GM18519 (cell line): ENCODE measurements around the gene RHOG.

Experiments
- ATAC-seq: cut with Tn5 transposase; IDR thresholded peaks from one replicate; pipeline ENCODE4 v1.9.1; 2021; ENCODE audit warnings: mild to moderate bottlenecking, moderate library complexity; ENCODE audit not compliant: unreplicated experiment, low FRiP score

RHOG gene

GRCh38 chr11:3835751-3836150 lies 5.0 kb downstream of the RHOG start:
- ATAC-seq, result no peak

GRCh38 chr11:3834664-3835461 lies 5.9 kb downstream of the RHOG start:
- no peak for ATAC-seq

GRCh38 chr11:3834349-3834663 lies 6.5 kb downstream of the RHOG start:
- ATAC-seq, result no peak

DNA sequence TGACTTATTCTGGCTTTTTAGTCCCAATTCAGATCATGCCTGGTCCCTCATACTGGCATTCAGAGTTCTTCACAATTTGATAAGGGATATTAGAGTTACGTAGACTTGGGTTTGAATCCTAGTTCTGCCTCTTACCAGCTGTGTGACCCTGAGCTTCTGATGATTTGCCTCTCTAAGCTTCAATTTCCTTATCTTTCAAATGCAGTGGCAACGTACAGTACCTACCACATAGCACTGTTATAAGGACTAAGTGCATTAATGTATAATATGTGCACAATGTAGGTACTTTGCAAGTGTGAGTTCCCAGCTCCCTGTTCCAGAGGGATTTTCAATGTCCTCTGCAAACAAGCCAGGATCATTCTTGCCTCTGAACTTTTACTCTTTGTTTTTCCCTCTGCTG lies 7.3 kb downstream of the RHOG start:
- ATAC-seq, result no peak

DNA sequence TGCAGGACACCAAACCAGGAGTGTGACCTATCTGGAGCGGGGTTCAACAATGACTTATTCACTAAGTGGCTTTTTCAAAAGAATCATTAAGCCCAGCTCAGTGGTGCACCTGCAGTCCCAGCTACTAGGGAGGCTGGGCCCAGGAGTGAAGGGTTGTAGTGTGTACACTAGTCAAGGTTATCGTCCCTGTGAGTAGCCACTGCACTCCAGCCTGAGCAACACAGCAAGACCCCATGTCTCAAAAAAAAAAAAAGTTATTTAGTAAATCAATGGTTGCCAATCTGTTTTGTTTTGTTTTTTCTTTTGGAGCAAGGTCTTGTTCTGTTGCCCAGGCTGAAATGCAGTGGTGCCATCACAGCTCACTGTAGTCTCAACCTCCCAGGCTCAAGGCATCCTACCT lies 7.9 kb downstream of the RHOG start:
- no peak for ATAC-seq

DNA sequence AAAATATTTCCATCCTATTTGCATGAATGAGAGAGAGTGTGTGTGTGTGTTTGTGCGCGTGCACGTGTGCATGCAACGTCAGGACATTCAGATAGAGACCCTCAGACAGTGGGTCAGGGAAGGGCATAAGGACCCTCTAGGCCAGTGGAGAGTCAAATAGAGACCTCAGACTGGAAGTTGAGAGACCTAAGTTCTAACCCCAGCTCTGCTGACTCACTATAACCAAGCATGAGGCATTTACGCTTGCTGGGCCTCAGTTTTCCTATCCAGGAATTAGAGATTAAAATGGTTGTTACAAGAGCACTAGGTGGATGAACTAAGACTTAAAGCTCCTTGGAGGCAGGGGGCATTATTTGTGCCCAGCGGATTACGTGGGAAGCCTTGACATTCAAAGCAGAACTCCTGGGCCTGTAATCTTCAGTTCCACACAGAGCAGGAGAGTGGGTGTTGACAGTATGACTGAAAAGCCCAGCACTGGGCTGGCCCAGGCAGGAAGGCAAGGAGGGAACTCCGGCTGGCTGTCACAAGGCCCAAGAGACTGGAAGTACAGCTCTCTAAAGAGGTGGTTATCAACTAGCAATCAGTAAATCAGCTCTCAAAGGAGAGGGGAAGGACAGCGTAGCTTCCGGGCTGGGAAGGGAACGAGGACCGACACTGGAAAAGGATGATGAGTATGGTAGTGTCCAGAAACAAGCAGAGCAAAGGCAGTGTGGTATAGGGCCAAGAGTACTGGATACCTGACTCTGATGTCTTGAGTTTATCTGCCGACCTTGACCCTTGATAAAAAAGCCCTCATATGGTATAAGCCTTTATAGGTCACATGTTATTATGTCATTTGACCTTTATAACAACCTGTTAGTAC lies 9.2 kb downstream of the RHOG start:
- ATAC-seq, result no peak

GRCh38 chr11:3830730-3831129 lies 10.0 kb downstream of the RHOG start:
- no peak for ATAC-seq

- ATAC-seq, result no peak
Observed at GRCh38 chr11:3830088-3830487, 10.7 kb downstream of the RHOG start.

DNA sequence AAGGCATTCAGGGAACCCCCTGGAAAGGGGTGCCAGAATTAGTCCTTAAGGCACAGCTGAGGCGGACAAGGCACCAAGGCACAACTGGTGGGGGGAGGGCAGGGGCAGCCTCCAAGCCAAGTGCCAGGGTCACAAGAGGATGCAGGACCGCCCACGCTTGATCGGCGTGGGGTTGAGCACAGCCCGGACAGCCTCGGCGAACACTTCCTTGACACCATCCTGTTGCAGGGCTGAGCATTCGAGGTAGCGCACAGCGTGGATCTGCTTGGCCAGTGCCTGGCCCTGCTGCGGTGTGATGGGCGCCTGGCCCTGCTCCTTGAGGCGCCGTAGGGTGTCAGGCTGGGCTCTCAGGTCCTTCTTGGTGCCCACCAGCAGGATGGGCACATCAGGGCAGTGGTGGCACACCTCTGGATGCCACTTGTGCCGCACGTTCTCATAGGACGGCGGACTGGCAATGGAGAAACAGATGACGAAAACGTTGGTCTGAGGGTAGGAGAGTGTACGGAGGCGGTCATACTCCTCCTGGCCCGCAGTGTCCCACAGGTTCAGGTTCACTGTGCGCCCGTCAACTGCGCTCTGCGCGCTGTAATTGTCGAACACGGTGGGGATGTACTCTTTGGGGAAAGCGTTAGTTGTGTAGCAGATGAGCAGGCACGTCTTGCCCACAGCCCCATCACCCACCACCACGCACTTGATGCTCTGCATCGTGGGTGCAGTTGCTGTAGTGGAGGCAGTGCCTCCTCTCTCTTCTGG lies 13.1 kb downstream of the RHOG start:
- ATAC-seq, result no peak

GRCh38 chr11:3826721-3827120 lies 14.0 kb downstream of the RHOG start:
- no peak for ATAC-seq

DNA sequence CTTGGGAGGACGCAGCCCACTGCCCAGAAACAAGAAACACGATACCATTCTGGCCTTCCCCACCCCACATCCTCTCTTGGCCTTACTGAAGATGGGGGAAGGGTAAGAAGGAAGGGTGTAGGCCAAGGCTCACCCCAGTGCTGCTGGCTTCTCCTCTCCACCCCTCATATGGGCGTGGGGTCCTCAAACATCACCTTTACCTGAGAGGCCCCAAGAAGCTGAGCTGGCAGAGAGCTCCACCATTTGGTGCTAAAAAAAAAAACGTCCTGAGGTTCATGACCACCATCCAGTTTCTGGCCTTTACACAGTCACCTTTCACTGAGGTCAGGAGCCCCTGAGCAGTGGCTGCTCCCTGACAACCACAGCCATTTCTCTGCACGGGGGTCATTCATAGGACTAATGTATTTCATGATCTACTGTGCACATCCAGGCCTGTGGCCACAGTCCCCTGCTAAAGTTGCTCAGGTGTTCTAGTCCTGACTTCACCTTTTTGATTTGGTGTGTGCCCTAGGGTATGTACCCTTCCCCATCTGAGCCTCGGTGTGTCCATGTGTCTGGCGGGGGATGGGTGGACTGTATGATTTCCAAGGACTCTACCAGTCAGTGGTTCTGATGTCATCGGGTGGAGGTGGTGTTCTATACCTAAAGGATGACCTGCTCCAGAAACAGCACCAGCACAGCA lies 15.1 kb downstream of the RHOG start:
- ATAC-seq, result no peak

DNA sequence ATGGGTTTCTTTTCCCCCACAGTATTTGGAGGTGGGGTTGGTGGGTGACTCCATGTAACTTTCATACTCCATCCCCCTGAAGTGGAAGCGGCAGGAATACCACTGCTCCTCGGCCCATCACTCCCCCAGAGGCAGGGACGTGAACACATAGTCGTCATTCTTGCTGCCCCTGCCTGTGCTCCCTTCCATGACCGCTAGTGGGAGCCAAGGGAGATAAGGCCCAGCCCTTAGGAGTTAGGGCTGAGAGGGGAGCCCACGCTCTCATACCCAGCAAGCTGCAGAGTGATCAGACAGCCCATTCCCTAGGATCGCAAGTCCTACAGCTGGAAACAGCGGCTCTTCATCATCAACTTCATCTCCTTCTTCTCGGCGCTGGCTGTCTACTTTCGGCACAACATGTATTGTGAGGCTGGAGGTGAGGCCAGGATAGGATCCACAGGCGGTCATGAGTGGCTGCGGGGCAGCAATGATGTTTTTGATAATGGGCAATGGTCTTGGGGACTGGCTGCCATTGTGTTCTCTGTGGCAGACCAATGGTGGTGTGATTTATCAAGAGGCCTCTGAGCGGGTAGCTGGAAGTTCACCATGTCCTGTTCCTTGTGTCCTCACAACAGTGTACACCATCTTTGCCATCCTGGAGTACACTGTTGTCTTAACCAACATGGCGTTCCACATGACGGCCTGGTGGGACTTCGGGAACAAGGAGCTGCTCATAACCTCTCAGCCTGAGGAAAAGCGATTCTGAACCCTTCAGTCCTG lies 15.9 kb downstream of the RHOG start:
- no peak for ATAC-seq

GRCh38 chr11:3823762-3824506 lies 16.8 kb downstream of the RHOG start:
- no peak for ATAC-seq

GRCh38 chr11:3823303-3823702 lies 17.5 kb downstream of the RHOG start:
- ATAC-seq, result no peak

GRCh38 chr11:3822312-3822711 lies 18.4 kb downstream of the RHOG start:
- ATAC-seq, result no peak

DNA sequence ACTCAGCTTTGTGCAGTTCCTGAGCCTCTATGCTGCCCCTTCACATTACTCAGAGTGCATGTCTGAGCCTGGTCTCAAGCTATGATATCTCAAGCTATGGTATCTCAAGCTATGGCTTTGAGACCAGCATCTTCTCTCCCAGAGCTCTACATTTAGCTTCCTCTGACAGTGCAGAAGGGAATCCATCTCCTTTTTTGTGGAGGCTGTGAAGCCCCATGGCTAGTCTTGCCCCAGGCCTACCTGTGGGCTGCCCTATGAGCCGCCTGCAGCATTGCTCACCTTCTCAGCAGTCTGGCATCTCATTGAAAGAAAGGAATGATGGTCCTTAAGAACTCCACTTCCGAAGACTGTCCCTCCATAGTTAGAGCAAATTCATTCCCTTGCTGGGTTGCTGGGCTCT lies 19.8 kb downstream of the RHOG start:
- ATAC-seq, result no peak

GRCh38 chr11:3817181-3817800 lies 23.5 kb downstream of the RHOG start:
- no peak for ATAC-seq

GRCh38 chr11:3816673-3817072 lies 24.1 kb downstream of the RHOG start:
- no peak for ATAC-seq

DNA sequence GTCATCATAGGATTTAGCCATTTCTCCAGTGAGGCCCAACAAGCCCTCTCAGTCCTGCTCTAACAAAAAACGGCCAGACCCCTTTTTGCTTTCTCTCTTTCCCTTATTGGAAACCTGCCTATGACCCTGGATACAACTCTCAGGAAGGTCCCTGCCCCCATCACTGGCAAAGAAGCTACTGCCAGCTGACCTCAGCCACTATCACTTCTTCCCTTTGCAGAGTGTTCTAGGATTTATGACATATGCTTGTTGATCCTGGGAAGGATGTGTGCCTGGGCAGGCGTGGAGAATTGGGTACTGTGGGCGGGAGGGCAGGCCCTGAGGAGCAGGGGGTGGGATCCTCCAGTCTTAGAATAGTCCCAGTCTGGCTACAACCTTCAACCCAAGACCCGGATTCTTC lies 24.9 kb downstream of the RHOG start:
- ATAC-seq, result no peak
